Upper lobe of left lung (tissue), 4 donors: ENCODE measurements around the gene CD58.

Experiments used
- EP300 ChIP-seq, 4 donors: sonication (generic); formaldehyde crosslinking; IDR thresholded peaks; one replicate each; pipeline ENCODE4 v1.5.1; 2017; ENCODE audit warnings: antibody characterized with exemption in 4 of 4, control low read depth in 2 of 4
- POLR2A ChIP-seq, 4 donors: fragments of 450-650 bp; IDR thresholded peaks; one replicate each; pipeline ENCODE4 v1.5.1; 2016 to 2017; ENCODE audit warnings: antibody characterized with exemption in 4 of 4, mild to moderate bottlenecking in 2 of 4
- TF ChIP-seq, protein P1 (sequence below), 6 experiments: fragments of 450-650 bp in 4 of 6; fragments of 200-600 bp in 2 of 6; sonication (generic) in 2 of 6; IDR thresholded peaks; one replicate each; pipeline ENCODE4 v1.5.1; 2016 to 2019; ENCODE audit warnings: antibody characterized with exemption in 6 of 6

DNA sequence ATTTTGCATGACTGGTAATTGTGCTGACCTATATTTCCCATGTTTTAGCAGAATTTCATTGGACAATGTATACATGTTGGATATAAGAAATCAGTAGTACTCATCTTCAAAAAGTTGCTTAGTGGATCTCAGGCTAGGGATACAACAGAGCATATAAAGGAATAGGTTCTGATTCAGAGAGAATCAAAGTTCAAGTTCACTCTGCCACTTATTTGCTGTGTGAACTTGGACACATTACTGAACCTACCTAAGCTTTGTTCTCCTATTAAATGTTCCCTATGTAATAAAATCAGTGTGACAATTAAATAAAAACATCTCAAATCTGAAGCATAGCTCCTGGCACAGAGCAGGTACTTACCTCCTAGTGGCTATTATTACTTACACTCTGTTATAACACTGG, 9.3 kb downstream of the CD58 start:
- no peak for TF ChIP-seq EP300 (IDR thresholded peaks at IDR 0.05)
- TF ChIP-seq POLR2A (IDR thresholded peaks at IDR 0.05) = no peak
- TF ChIP-seq, protein P1, sequence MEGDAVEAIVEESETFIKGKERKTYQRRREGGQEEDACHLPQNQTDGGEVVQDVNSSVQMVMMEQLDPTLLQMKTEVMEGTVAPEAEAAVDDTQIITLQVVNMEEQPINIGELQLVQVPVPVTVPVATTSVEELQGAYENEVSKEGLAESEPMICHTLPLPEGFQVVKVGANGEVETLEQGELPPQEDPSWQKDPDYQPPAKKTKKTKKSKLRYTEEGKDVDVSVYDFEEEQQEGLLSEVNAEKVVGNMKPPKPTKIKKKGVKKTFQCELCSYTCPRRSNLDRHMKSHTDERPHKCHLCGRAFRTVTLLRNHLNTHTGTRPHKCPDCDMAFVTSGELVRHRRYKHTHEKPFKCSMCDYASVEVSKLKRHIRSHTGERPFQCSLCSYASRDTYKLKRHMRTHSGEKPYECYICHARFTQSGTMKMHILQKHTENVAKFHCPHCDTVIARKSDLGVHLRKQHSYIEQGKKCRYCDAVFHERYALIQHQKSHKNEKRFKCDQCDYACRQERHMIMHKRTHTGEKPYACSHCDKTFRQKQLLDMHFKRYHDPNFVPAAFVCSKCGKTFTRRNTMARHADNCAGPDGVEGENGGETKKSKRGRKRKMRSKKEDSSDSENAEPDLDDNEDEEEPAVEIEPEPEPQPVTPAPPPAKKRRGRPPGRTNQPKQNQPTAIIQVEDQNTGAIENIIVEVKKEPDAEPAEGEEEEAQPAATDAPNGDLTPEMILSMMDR (IDR thresholded peaks at IDR 0.05) = no peak
